ENCODE data around the gene YWHAH.

- TF ChIP-seq CTCF (IDR thresholded peaks at IDR 0.05) (no peak), ZFX (IDR thresholded peaks at IDR 0.05; ENCODE audit: borderline replicate concordance) (no peak)
These were observed 1.8 kb downstream of the YWHAH start for GRCh38 chr22:31945971-31946680.
